DND-41 (cell line): ENCODE measurements around the gene GABRR2.

Experiments
- ATAC-seq: fragments of 200-7000 bp; cut with Tn5 transposase; 3 replicates; pipeline ENCODE4 v1.9.1; 2021; ENCODE audit warnings: low read depth; ENCODE audit not compliant: insufficient read depth
- DNase-seq: peaks from one replicate; pipeline ENCODE4 v3.0.0-alpha.2; 2020
- H2AFZ ChIP-seq: 2 replicates; pipeline ENCODE4 v1.6.0; 2012; ENCODE audit warnings: low read depth, low read length
- H3K27ac ChIP-seq: 2 replicates; pipeline ENCODE4 v1.5.1; 2012; ENCODE audit warnings: low read length, inconsistent platforms
- H3K27me3 ChIP-seq: fragments of 200-600 bp; sonication (generic); 2 replicates; pipeline ENCODE4 v1.6.0; 2012; ENCODE audit warnings: low read length, mild to moderate bottlenecking, inconsistent platforms; ENCODE audit not compliant: insufficient read depth, poor library complexity
- H3K36me3 ChIP-seq: 2 replicates; pipeline ENCODE4 v1.5.1; 2012; ENCODE audit warnings: low read length, inconsistent platforms; ENCODE audit not compliant: insufficient read depth
- H3K4me1 ChIP-seq: 2 replicates; pipeline ENCODE4 v1.5.1; 2012; ENCODE audit warnings: mild to moderate bottlenecking, low read length; ENCODE audit not compliant: insufficient read depth
- H3K4me2 ChIP-seq: 2 replicates; pipeline ENCODE4 v1.6.0; 2012; ENCODE audit warnings: mild to moderate bottlenecking, moderate library complexity, low read length, inconsistent platforms; ENCODE audit not compliant: insufficient read depth
- H3K4me3 ChIP-seq, 2 experiments: fragments of 200-600 bp in 1 of 2; shearing (Covaris generic) in 1 of 2; 2 replicates each; pipeline ENCODE4 v1.5.1; 2012 to 2016; ENCODE audit warnings: inconsistent platforms in 2 of 2, low read length in 2 of 2, mild to moderate bottlenecking in 2 of 2, low read depth in 1 of 2, moderate library complexity in 1 of 2
- H3K79me2 ChIP-seq: 2 replicates; pipeline ENCODE4 v1.6.0; 2012; ENCODE audit warnings: low read length, inconsistent platforms; ENCODE audit not compliant: insufficient read depth
- H3K9ac ChIP-seq: 2 replicates; pipeline ENCODE4 v1.6.0; 2012; ENCODE audit warnings: low read depth, mild to moderate bottlenecking, inconsistent platforms, low read length, moderate library complexity
- H3K9me3 ChIP-seq: 2 replicates; pipeline ENCODE4 v1.5.1; 2012; ENCODE audit warnings: low read length, moderate library complexity, mild to moderate bottlenecking, inconsistent platforms; ENCODE audit not compliant: insufficient read depth, severe bottlenecking
- H4K20me1 ChIP-seq: 2 replicates; pipeline ENCODE4 v1.6.0; 2012; ENCODE audit warnings: low read length; ENCODE audit not compliant: insufficient read depth
- CTCF ChIP-seq: IDR thresholded peaks from 2 replicates; pipeline ENCODE4 v1.5.1; 2012; ENCODE audit warnings: borderline replicate concordance, low read length, moderate library complexity, mild to moderate bottlenecking; ENCODE audit not compliant: poor library complexity, severe bottlenecking; ENCODE audit errors: extremely low read depth
- EZH2 ChIP-seq: IDR thresholded peaks from 3 replicates; pipeline ENCODE4 v1.6.1; 2012; ENCODE audit warnings: borderline replicate concordance, low read depth, mild to moderate bottlenecking, moderate library complexity, low read length, inconsistent platforms; ENCODE audit not compliant: severe bottlenecking

Gene GABRR2

GRCh38 chr6:89269981-89270380 lies 45.1 kb downstream of the GABRR2 start:
- Histone ChIP-seq H3K4me1 (no peaks in the 10 kb centered on the region), H3K9ac (no peak overlapping the region), H3K27ac (no peak overlapping the region), H3K27me3 (no peaks in the 10 kb centered on the region), H3K9me3 (no peaks in the 10 kb centered on the region), H3K4me3 (no peak overlapping the region), H3K36me3 (no peaks in the 10 kb centered on the region), H4K20me1 (no peaks in the 10 kb centered on the region), H2AFZ (no peak overlapping the region), H3K79me2 (no peaks in the 10 kb centered on the region), H3K4me2 (no peak overlapping the region)
- DNase-seq: no peak
- ATAC-seq: no peak
- TF ChIP-seq CTCF (no peak), EZH2 (no peak)

- no peak overlapping the region for H3K9ac ChIP-seq
- no peak overlapping the region for H3K27ac ChIP-seq
- no peaks in the 10 kb centered on the region for H4K20me1 ChIP-seq
- no peak for TF ChIP-seq EZH2
- no peak for TF ChIP-seq CTCF
- no peak overlapping the region for H2AFZ ChIP-seq
- no peaks in the 10 kb centered on the region for H3K36me3 ChIP-seq
- ATAC-seq (no peak), DNase-seq (no peak)
- H3K4me2 ChIP-seq: no peak overlapping the region
- no peaks in the 10 kb centered on the region for H3K27me3 ChIP-seq
- no peaks in the 10 kb centered on the region for H3K4me1 ChIP-seq
- no peaks in the 10 kb centered on the region for H3K79me2 ChIP-seq
- no peak overlapping the region for H3K4me3 ChIP-seq
- no peaks in the 10 kb centered on the region for H3K9me3 ChIP-seq
Observed at GRCh38 chr6:89269252-89269651, 45.8 kb downstream of the GABRR2 start.

DNA sequence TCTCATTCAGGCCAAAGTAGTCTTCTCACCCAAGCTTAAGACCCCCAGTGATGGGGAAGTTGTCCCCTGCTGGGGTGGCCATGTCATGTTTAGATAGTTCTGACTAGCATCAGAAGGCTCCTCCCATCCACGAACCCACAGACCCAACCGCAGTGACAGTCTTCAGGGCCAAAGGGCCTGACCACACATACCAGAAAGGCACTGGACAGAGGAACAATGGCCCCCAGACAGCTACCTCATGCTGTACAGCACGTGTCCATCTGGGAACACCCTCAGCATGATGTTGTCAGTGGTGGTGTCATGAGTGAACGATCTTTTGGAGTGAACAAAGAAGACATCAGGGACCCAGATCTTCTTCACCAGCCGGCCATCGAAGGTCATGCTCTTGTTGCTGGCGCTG lies 46.3 kb downstream of the GABRR2 start:
- H3K9me3 ChIP-seq: no peaks in the 10 kb centered on the region
- H3K79me2 ChIP-seq: no peaks in the 10 kb centered on the region
- H3K27ac ChIP-seq: no peak overlapping the region
- no peak overlapping the region for H3K4me3 ChIP-seq
- H3K27me3 ChIP-seq: no peaks in the 10 kb centered on the region
- H3K36me3 ChIP-seq: no peaks in the 10 kb centered on the region
- no peak for ATAC-seq
- H2AFZ ChIP-seq: no peak overlapping the region
- no peaks in the 10 kb centered on the region for H3K4me1 ChIP-seq
- TF ChIP-seq CTCF: no peak
- no peak for TF ChIP-seq EZH2
- no peak overlapping the region for H3K9ac ChIP-seq
- H3K4me2 ChIP-seq: no peak overlapping the region
- H4K20me1 ChIP-seq: no peaks in the 10 kb centered on the region
- DNase-seq: no peak

- H3K4me3 ChIP-seq: no peak overlapping the region
- no peak overlapping the region for H3K9ac ChIP-seq
- DNase-seq (no peak), ATAC-seq (no peak)
- H3K27me3 ChIP-seq: no peaks in the 10 kb centered on the region
- H2AFZ ChIP-seq: no peak overlapping the region
- no peak overlapping the region for H3K4me2 ChIP-seq
- TF ChIP-seq CTCF: no peak
- TF ChIP-seq EZH2: no peak
- H3K36me3 ChIP-seq: no peaks in the 10 kb centered on the region
- no peaks in the 10 kb centered on the region for H3K9me3 ChIP-seq
- no peaks in the 10 kb centered on the region for H3K4me1 ChIP-seq
- H4K20me1 ChIP-seq: no peaks in the 10 kb centered on the region
- H3K79me2 ChIP-seq: no peaks in the 10 kb centered on the region
- H3K27ac ChIP-seq: no peak overlapping the region
Observed at GRCh38 chr6:89267918-89268317, 47.2 kb downstream of the GABRR2 start.
